KOPT-K1 (cell line): ENCODE measurements around the gene CLASP1.
"Not testable (repeated sequence)": the region's sequence is repeated elsewhere in the genome, so short reads cannot be mapped to it uniquely, and the experiment has no call there.

ENCODE experiments used
- H3K27ac ChIP-seq: fragments of 200-600 bp; sonication (generic); 2 replicates; pipeline ENCODE4 v1.5.1; 2016; ENCODE audit warnings: antibody characterized with exemption, mild to moderate bottlenecking, low read depth, low read length; ENCODE audit not compliant: poor library complexity, severe bottlenecking
- H3K36me3 ChIP-seq: fragments of 200-600 bp; sonication (generic); 2 replicates; pipeline ENCODE4 v1.5.1; 2017; ENCODE audit warnings: antibody characterized with exemption, mild to moderate bottlenecking, low read length, moderate library complexity; ENCODE audit not compliant: insufficient read depth
- H3K9me3 ChIP-seq: fragments of 200-600 bp; sonication (generic); 2 replicates; pipeline ENCODE4 v1.5.1; 2017; ENCODE audit warnings: antibody characterized with exemption, low read length, mild to moderate bottlenecking; ENCODE audit not compliant: insufficient read depth, poor library complexity, severe bottlenecking

Gene CLASP1

GRCh38 chr2:121377646-121378045, 271.6 kb downstream of the CLASP1 start:
- H3K27ac ChIP-seq = no peak overlapping the region
- H3K9me3 ChIP-seq = no peaks in the 10 kb centered on the region
- peaks cover 97% of the 10 kb centered on the region for H3K36me3 ChIP-seq

GRCh38 chr2:121376535-121377250, 272.6 kb downstream of the CLASP1 start:
- Histone ChIP-seq H3K36me3 (peaks cover 95% of the 10 kb centered on the region), H3K27ac (no peak overlapping the region), H3K9me3 (no peaks in the 10 kb centered on the region)

GRCh38 chr2:121375621-121376159, 273.6 kb downstream of the CLASP1 start:
- H3K9me3 ChIP-seq = no peaks in the 10 kb centered on the region
- peaks cover 88% of the 10 kb centered on the region for H3K36me3 ChIP-seq
- no peak overlapping the region for H3K27ac ChIP-seq

GRCh38 chr2:121374412-121375075, 274.7 kb downstream of the CLASP1 start:
- H3K9me3 ChIP-seq = not testable (repeated sequence)
- peaks cover 83% of the 10 kb centered on the region for H3K36me3 ChIP-seq

GRCh38 chr2:121372721-121373353, 276.4 kb downstream of the CLASP1 start:
- H3K27ac ChIP-seq = no peak overlapping the region
- no peaks in the 10 kb centered on the region for H3K9me3 ChIP-seq
- peaks cover 70% of the 10 kb centered on the region for H3K36me3 ChIP-seq

More at GRCh38 chr2:121374412-121375075, 274.7 kb downstream of the CLASP1 start:
- H3K27ac ChIP-seq = not testable (repeated sequence)

- Histone ChIP-seq H3K9me3 (no peaks in the 10 kb centered on the region), H3K36me3 (peaks cover 69% of the 10 kb centered on the region), H3K27ac (no peak overlapping the region)
These were observed 277.2 kb downstream of the CLASP1 start for GRCh38 chr2:121372082-121372481.

- peaks cover 70% of the 10 kb centered on the region for H3K36me3 ChIP-seq
- H3K9me3 ChIP-seq = no peaks in the 10 kb centered on the region
- H3K27ac ChIP-seq = no peak overlapping the region
These were observed 280.4 kb downstream of the CLASP1 start for GRCh38 chr2:121368836-121369235.

GRCh38 chr2:121368155-121368554, 281.1 kb downstream of the CLASP1 start:
- peaks cover 69% of the 10 kb centered on the region for H3K36me3 ChIP-seq
- H3K27ac ChIP-seq = no peak overlapping the region
- no peaks in the 10 kb centered on the region for H3K9me3 ChIP-seq

GRCh38 chr2:121367246-121367900, 281.9 kb downstream of the CLASP1 start:
- Histone ChIP-seq H3K9me3 (no peaks in the 10 kb centered on the region), H3K36me3 (peaks cover 69% of the 10 kb centered on the region), H3K27ac (no peak overlapping the region)

GRCh38 chr2:121366040-121366439, 283.2 kb downstream of the CLASP1 start:
- no peak overlapping the region for H3K27ac ChIP-seq
- peaks cover 75% of the 10 kb centered on the region for H3K36me3 ChIP-seq
- no peaks in the 10 kb centered on the region for H3K9me3 ChIP-seq

- H3K9me3 ChIP-seq = no peaks in the 10 kb centered on the region
- H3K36me3 ChIP-seq = peaks cover 83% of the 10 kb centered on the region
- H3K27ac ChIP-seq = no peak overlapping the region
These were observed 284.2 kb downstream of the CLASP1 start for GRCh38 chr2:121365061-121365460.

- Histone ChIP-seq H3K36me3 (peaks cover 87% of the 10 kb centered on the region), H3K27ac (no peak overlapping the region), H3K9me3 (no peaks in the 10 kb centered on the region)
These were observed 285.4 kb downstream of the CLASP1 start for GRCh38 chr2:121363632-121364420.

GRCh38 chr2:121362774-121363173, 286.5 kb downstream of the CLASP1 start:
- no peaks in the 10 kb centered on the region for H3K9me3 ChIP-seq
- peaks cover 96% of the 10 kb centered on the region for H3K36me3 ChIP-seq
- H3K27ac ChIP-seq = no peak overlapping the region

- H3K27ac ChIP-seq = no peak overlapping the region
- peaks cover 96% of the 10 kb centered on the region for H3K36me3 ChIP-seq
- no peaks in the 10 kb centered on the region for H3K9me3 ChIP-seq
These were observed 287.0 kb downstream of the CLASP1 start for GRCh38 chr2:121362226-121362625.
